ENCODE results near the gene TRAF7.

GRCh38 chr16:2157480-2158261 is 2.1 kb downstream of the TRAF7 start:
- no peak for TF ChIP-seq POLR2A (IDR thresholded peaks at IDR 0.05)
- no peak for TF ChIP-seq CTCF (IDR thresholded peaks at IDR 0.05)
- TF ChIP-seq POLR2AphosphoS5 (IDR thresholded peaks at IDR 0.05; ENCODE audit: insufficient read depth in 1 of 2, low read depth in 1 of 2): no peak
